HFFc6 (cell line): ENCODE measurements around the gene COMMD9. TPM values are rescaled to one million over a fixed set of nuclear protein-coding genes. Genes with fewer than 3 reads are reported as not detected.

Source experiments
- DNase-seq: peaks from one replicate; pipeline ENCODE4 v3.0.0-alpha.2; 2018
- H3K27ac Mint-ChIP-seq: 2 replicates; pipeline ENCODE4 v1.8.0; 2020; ENCODE audit warnings: mild to moderate bottlenecking, mixed read lengths
- H3K27me3 Mint-ChIP-seq: 2 replicates; pipeline ENCODE4 v1.8.0; 2021; ENCODE audit warnings: mild to moderate bottlenecking, moderate library complexity, mixed read lengths; ENCODE audit not compliant: insufficient read depth
- H3K36me3 Mint-ChIP-seq: 2 replicates; pipeline ENCODE4 v1.8.0; 2021; ENCODE audit warnings: low read depth, mixed read lengths
- H3K4me1 Mint-ChIP-seq: 2 replicates; pipeline ENCODE4 v1.8.0; 2020; ENCODE audit warnings: low read depth, mixed read lengths
- H3K4me3 Mint-ChIP-seq: 2 replicates; pipeline ENCODE4 v1.8.0; 2020; ENCODE audit warnings: mild to moderate bottlenecking, moderate library complexity, mixed read lengths
- H3K9me3 Mint-ChIP-seq: 2 replicates; pipeline ENCODE4 v1.8.0; 2020; ENCODE audit warnings: mild to moderate bottlenecking, mixed read lengths
- CTCF ChIP-seq: fragments of 200-600 bp; sonication (generic); IDR thresholded peaks from 2 replicates; pipeline ENCODE4 v1.5.0; 2021; ENCODE audit warnings: antibody characterized with exemption, mild to moderate bottlenecking
- total RNA-seq, 6 experiments: library from RNA; stranded (reverse); fragmentation: NEBNext Ultra II Directional; extraction: Animal tissue kit (Norgen Biotek cat#: 25700); gene quantifications; 2 replicates in 1 of 6; 3 replicates in 5 of 6; pipeline ENCODE4 v1.2.3, GENCODE V29; 2021

Gene COMMD9
- total RNA-seq, 6 experiments from 2014 or later: 75.4 to 88.9 (median 81.7) TPM

GRCh38 chr11:36270701-36271100 lies 18.5 kb downstream of the COMMD9 start:
- H3K36me3 Mint-ChIP-seq: peaks cover 28% of the 10 kb centered on the region
- H3K4me1 Mint-ChIP-seq: peaks cover 14% of the 10 kb centered on the region
- no peak for DNase-seq
- H3K27me3 Mint-ChIP-seq: no peaks in the 10 kb centered on the region
- TF ChIP-seq CTCF: no peak
- H3K27ac Mint-ChIP-seq: no peak overlapping the region
- H3K4me3 Mint-ChIP-seq: no peak overlapping the region
- H3K9me3 Mint-ChIP-seq: peaks cover 5% of the 10 kb centered on the region; the same call in 1 of the 2 replicates

- Mint-ChIP-seq H3K36me3 (peaks cover 18% of the 10 kb centered on the region), H3K9me3 (peaks cover 5% of the 10 kb centered on the region; the same call in 1 of the 2 replicates), H3K4me1 (peaks cover 14% of the 10 kb centered on the region), H3K27ac (no peak overlapping the region), H3K4me3 (no peak overlapping the region), H3K27me3 (no peaks in the 10 kb centered on the region)
- TF ChIP-seq CTCF: no peak
- no peak for DNase-seq
Measured at GRCh38 chr11:36268337-36268985, 20.8 kb downstream of the COMMD9 start.

- H3K36me3 Mint-ChIP-seq: peaks cover 7% of the 10 kb centered on the region
- no peak overlapping the region for H3K4me3 Mint-ChIP-seq
- H3K27ac Mint-ChIP-seq: no peak overlapping the region
- H3K4me1 Mint-ChIP-seq: peaks cover 4% of the 10 kb centered on the region
- no peak for DNase-seq
- H3K9me3 Mint-ChIP-seq: no peaks in the 10 kb centered on the region
- peaks cover 5% of the 10 kb centered on the region; the same call in 1 of the 2 replicates for H3K27me3 Mint-ChIP-seq
- TF ChIP-seq CTCF: no peak
Measured at GRCh38 chr11:36266767-36267166, 22.5 kb downstream of the COMMD9 start.

DNA sequence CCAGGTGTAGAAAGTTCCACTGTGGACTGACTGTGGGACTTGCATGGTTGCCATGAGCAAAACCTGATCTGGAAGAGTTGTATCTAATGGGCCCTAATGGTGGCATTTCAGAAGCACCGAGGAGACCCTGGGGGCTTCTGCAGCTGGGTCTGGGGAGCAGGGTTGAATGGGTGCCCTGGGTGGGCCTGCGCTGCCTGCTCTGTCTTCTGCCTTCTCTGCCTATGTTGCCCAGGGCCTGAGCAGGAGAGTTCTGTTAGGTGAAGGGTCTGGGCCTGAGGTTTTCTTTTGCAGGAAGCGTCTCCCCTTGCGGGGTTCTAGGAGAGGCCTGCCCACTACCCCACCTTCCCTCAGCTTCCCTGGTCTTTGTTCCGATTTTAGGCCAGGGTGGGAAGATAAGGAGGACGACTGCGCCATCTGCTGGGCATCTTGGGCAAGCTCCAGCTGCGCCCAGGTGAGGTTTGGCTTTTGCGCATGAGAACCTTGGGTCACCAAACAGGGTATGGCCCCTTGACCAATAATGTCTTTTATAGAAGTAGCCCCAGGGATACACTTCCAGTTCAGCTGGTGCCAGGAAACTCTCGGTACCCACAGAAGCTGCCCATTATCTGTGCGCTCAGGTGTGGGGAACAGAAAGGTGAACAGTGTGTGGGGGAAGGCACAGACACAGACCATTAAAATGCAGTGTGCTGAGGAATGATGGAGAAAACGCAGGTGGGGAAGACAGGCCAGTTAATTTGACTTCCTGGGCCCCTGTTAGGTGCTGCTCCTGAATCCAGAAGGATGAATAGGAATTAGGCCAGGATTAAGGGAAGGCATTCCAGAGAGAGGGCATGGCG lies 23.2 kb downstream of the COMMD9 start:
- no peaks in the 10 kb centered on the region for H3K4me1 Mint-ChIP-seq
- H3K36me3 Mint-ChIP-seq: no peaks in the 10 kb centered on the region
- H3K9me3 Mint-ChIP-seq: no peaks in the 10 kb centered on the region
- no peak overlapping the region for H3K4me3 Mint-ChIP-seq
- peak; percentile 93 for TF ChIP-seq CTCF
- no peak for DNase-seq
- no peak overlapping the region for H3K27ac Mint-ChIP-seq
- H3K27me3 Mint-ChIP-seq: peaks cover 9% of the 10 kb centered on the region

DNA sequence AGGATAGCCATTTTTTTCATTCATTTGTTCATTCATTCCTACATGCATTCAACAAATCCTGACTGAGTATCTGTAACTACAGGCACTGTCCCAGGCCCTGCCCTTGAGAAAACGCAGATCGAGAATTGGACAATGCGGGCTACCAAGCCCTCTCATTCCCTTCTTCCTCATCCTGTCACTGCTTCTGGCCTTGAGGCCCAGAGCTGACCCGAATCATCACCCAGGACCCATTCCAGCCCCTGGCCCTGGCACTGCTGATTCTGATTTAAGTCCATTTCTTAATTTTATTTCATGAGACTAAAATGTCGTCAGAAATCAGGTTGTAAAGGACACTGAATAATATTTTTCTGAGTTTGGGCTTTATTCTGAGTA lies 24.3 kb downstream of the COMMD9 start:
- Mint-ChIP-seq H3K9me3 (no peaks in the 10 kb centered on the region), H3K27ac (no peak overlapping the region), H3K36me3 (no peaks in the 10 kb centered on the region), H3K27me3 (peaks cover 11% of the 10 kb centered on the region), H3K4me3 (no peak overlapping the region), H3K4me1 (no peaks in the 10 kb centered on the region)
- no peak for TF ChIP-seq CTCF
- no peak for DNase-seq
